ENCODE data around the gene SH3BP4. TPM values are rescaled to one million over a fixed set of nuclear protein-coding genes. Genes with fewer than 3 reads are reported as not detected.
A peak's percentile ranks its signal among the peaks of the same experiment; 100 is the strongest.

The SH3BP4 gene
- 10 to 100 TPM; 11.0 to 22.9 (median 18.7) TPM for total RNA-seq

GRCh38 chr2:234951664-234952269 is at the start of gene SH3BP4:
Gene SH3BP4 (plus strand): TSS chr2:234952017. CDS start chr2:235035003, 82,986 bp downstream.
- Histone ChIP-seq H3K27me3 (peaks cover 0 to 49% (median 0%) of the 10 kb centered on the region in 4 donors), H3K4me3 (peak within 1 kb of the TSS; percentile 60 to 94 (median 74)), H3K9me3 (no peaks in the 10 kb centered on the region), H3K4me1 (peaks cover 20 to 55% (median 23%) of the 10 kb centered on the region in 3 donors), H3K27ac (peak within 1 kb of the TSS; percentile 76 to 89 (median 86)), H3K36me3 (no peaks in the 10 kb centered on the region)
- DNase-seq: no peak
- no peak for TF ChIP-seq POLR2A (IDR thresholded peaks at IDR 0.05)
- no peak for TF ChIP-seq CTCF (IDR thresholded peaks at IDR 0.05)
- intact Hi-C loops (cut with DNase I): no loop called here
- 0% methylated on average over 1 of the region's 88 CpGs; no CpG with 5 or more reads in 1 of the 2 donors for WGBS, 2 donors

DNA sequence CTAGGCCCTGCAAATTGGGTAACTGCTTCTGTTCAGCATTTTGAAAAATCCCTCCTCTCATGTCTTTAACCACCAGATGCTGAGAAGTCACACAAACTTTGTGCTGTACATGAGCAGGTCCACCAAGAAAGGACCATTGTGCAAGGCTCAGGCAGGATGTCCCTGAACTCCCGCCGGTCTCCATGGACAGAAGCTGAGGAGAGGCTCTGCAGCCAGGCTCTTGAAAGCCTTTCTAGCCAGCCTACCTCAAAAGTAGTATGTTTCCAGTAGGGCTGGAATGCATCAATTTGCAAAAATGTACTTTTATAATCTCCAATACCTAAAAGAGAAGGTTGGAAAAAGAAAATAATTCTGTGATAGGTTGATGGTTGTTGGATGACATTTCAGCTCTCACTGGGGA is 47.0 kb upstream of the SH3BP4 start:
- DNase-seq: no peak
- H3K4me3 ChIP-seq: no peak overlapping the region
- intact Hi-C loops (cut with DNase I): no loop called here
- TF ChIP-seq POLR2A (IDR thresholded peaks at IDR 0.05): no peak
- no peak for TF ChIP-seq CTCF (IDR thresholded peaks at IDR 0.05)
- H3K4me1 ChIP-seq: no peaks in the 10 kb centered on the region
- no peaks in the 10 kb centered on the region for H3K27me3 ChIP-seq
- no peak overlapping the region for H3K27ac ChIP-seq
- H3K9me3 ChIP-seq: no peaks in the 10 kb centered on the region
- no peaks in the 10 kb centered on the region for H3K36me3 ChIP-seq
- WGBS, 2 donors: 90 to 100% methylated on average over 2 of the region's 2 CpGs

DNA sequence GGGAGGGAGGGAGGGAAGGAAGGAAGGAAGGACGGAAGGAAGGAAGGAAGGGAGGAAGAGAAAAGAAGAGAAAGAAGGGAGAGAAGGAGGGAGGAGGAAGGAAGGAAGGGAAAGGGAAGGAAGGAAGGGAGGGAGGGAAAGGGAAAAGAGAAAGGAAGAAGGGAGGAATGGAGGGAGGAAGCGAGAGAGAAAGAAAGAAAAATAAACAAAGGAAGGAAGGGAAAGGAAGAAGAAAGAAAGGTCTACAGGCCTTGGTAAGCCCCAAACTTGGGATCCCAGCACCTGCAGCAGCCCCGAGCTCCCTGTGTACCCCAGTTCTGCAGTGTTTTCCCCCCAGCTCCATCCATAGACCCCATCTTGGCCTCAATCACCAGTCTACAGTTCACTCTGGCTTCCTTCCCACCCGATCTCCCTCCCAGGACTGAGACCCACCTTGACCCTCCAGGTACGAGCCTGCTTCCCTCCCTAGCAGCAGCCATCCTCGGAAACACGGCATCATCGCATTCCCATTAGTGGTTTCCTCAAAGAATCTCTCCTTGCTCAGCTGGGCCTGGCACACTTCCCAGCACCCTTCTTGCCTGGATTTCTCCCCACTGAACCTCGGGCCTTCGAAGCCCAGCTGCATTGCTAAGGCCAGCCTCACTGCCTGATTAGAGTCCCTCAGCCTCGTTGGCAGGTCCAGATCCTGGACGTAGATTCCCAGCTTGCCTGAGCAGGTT is 46.1 kb upstream of the SH3BP4 start:
- H3K4me3 ChIP-seq: no peak overlapping the region
- H3K27ac ChIP-seq: no peak overlapping the region
- no peak for DNase-seq
- H3K4me1 ChIP-seq: peaks cover 0 to under 1% (median 0%) of the 10 kb centered on the region in 3 donors
- no peaks in the 10 kb centered on the region for H3K36me3 ChIP-seq
- intact Hi-C loops (cut with DNase I): no loop called here
- WGBS, 2 donors: 74 to 81% methylated on average over 12 of the region's 12 CpGs
- H3K9me3 ChIP-seq: no peaks in the 10 kb centered on the region
- no peak for TF ChIP-seq CTCF (IDR thresholded peaks at IDR 0.05)
- no peak for TF ChIP-seq POLR2A (IDR thresholded peaks at IDR 0.05)
- no peaks in the 10 kb centered on the region for H3K27me3 ChIP-seq

DNA sequence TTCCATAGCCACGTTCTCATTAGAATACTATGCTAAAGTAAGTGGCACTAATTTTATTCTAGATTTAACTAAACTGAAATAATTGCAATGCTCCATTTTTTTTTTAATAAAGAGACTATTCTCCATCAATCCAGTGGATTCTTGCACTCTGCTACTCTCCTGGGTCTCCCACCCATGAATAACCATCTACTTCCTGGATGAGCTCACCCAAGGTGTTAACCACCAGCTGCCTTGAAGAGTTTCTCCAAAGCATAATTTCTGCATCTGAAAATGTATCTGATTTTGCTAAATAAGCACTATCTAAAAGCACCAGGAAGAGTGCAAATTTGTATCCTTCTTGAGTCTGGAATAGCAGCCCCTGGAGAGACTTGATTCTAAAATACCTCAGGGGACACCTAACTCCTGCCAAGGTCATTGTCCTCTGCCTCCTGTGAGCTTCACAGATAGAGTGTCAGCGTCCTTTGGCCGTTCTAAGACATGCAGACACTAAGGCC is 41.6 kb upstream of the SH3BP4 start:
- 76 to 84% methylated on average over 3 of the region's 3 CpGs for whole genome bisulfite sequencing, 2 donors
- Histone ChIP-seq H3K4me1 (peaks cover 0 to 12% (median 0%) of the 10 kb centered on the region in 3 donors), H3K9me3 (no peaks in the 10 kb centered on the region), H3K4me3 (no peak overlapping the region), H3K36me3 (no peaks in the 10 kb centered on the region), H3K27me3 (peaks cover 0 to 7% (median 0%) of the 10 kb centered on the region in 4 donors), H3K27ac (no peak overlapping the region)
- intact Hi-C loops (cut with DNase I): no loop called here
- no peak for TF ChIP-seq CTCF (IDR thresholded peaks at IDR 0.05)
- TF ChIP-seq POLR2A (IDR thresholded peaks at IDR 0.05): no peak
- no peak for DNase-seq

- H3K27ac ChIP-seq: no peak overlapping the region
- no peak overlapping the region for H3K4me3 ChIP-seq
- peaks cover 0 to 12% (median 0%) of the 10 kb centered on the region in 3 donors for H3K4me1 ChIP-seq
- H3K27me3 ChIP-seq: peaks cover 0 to 7% (median 0%) of the 10 kb centered on the region in 4 donors
- no peaks in the 10 kb centered on the region for H3K36me3 ChIP-seq
- no peaks in the 10 kb centered on the region for H3K9me3 ChIP-seq
- 33% methylated on average over 1 of the region's 2 CpGs; no CpG with 5 or more reads in 1 of the 2 donors for WGBS, 2 donors
- TF ChIP-seq POLR2A (IDR thresholded peaks at IDR 0.05) (no peak), CTCF (IDR thresholded peaks at IDR 0.05) (no peak)
- intact Hi-C loops (cut with DNase I): no loop called here
- DNase-seq: no peak
Measured at GRCh38 chr2:234911271-234911670, 40.5 kb upstream of the SH3BP4 start.

Data from esophagus squamous epithelium (tissue), 5 donors.